Fibroblast of skin of abdomen (primary cell): ENCODE measurements around the gene POLE. TPM values are rescaled to one million over a fixed set of nuclear protein-coding genes. Genes with fewer than 3 reads are reported as not detected.
A peak's percentile ranks its signal among the peaks of the same experiment; 100 is the strongest.

Experiments
- DNase-seq: peaks from one replicate; pipeline ENCODE4 v3.0.0-alpha.2; 2013
- polyA plus RNA-seq, 2 experiments: library from polyadenylated mRNA; unstranded; fragments of 120-200 nt; gene quantifications; one replicate each; pipeline ENCODE4 v1.2.1, GENCODE V29; 2013; ENCODE audit not compliant: insufficient read length in 2 of 2

Gene POLE, protein sequence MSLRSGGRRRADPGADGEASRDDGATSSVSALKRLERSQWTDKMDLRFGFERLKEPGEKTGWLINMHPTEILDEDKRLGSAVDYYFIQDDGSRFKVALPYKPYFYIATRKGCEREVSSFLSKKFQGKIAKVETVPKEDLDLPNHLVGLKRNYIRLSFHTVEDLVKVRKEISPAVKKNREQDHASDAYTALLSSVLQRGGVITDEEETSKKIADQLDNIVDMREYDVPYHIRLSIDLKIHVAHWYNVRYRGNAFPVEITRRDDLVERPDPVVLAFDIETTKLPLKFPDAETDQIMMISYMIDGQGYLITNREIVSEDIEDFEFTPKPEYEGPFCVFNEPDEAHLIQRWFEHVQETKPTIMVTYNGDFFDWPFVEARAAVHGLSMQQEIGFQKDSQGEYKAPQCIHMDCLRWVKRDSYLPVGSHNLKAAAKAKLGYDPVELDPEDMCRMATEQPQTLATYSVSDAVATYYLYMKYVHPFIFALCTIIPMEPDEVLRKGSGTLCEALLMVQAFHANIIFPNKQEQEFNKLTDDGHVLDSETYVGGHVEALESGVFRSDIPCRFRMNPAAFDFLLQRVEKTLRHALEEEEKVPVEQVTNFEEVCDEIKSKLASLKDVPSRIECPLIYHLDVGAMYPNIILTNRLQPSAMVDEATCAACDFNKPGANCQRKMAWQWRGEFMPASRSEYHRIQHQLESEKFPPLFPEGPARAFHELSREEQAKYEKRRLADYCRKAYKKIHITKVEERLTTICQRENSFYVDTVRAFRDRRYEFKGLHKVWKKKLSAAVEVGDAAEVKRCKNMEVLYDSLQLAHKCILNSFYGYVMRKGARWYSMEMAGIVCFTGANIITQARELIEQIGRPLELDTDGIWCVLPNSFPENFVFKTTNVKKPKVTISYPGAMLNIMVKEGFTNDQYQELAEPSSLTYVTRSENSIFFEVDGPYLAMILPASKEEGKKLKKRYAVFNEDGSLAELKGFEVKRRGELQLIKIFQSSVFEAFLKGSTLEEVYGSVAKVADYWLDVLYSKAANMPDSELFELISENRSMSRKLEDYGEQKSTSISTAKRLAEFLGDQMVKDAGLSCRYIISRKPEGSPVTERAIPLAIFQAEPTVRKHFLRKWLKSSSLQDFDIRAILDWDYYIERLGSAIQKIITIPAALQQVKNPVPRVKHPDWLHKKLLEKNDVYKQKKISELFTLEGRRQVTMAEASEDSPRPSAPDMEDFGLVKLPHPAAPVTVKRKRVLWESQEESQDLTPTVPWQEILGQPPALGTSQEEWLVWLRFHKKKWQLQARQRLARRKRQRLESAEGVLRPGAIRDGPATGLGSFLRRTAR (N-terminal part only)
- polyA plus RNA-seq (2013, experiment 1 of 2; ENCODE audit: insufficient read length) = 20.6 TPM
- 19.0 TPM for polyA plus RNA-seq (2013, experiment 2 of 2; ENCODE audit: insufficient read length)

DNA sequence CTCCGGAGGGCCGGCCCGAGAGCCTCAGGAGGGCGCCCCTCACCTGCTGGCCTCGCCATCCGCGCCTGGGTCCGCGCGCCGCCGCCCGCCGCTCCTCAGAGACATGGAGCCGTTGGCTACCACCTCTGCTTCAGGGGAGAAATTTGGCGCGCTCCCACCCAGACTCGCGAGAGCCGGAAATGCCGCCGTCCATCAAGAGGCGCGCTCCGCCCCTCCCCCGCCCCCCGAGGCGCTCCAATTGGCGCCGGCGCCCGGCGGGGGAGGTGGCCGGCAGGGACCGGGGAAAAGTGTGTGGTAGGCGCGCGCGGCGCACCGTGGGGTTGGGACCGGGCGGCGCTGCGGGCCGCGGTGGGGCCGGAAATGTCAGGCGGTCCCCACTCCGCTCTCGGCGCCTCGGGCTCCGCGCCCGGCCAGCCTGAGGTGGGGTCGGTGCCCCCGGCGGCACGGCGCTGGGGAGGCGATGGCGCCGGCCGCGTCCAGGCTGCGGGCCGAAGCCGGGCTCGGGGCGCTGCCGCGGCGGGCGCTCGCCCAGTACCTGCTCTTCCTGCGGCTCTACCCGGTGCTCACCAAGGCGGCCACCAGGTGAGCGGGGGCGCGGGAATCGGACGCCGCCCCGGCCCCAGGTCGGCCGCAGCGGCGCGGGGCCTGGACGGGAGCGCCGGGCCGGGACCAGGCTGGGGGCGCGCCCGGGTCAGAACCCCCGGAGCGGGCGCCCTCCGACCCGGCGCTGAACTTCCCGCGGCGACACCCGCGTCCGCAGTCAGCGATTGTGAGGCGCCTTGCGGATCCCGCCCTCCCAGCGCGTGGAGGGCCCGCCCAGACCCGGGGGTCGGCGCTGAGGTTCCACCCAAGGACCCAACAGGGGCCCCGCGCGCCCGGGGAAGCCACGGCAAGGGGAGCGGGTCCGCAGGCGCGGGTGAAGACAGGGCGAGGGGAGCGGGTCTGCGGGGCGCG lies at the start of gene POLE, which contains the start of gene PXMP2:
TSS of gene POLE (minus strand) at position 132 of the 954 bp plus-strand sequence. CDS start at position 105, 27 bp downstream.
TSS of gene PXMP2 (plus strand) at position 377 of the 954 bp plus-strand sequence. CDS start at position 461, 84 bp downstream.
- peak; percentile 97 for DNase-seq

DNA sequence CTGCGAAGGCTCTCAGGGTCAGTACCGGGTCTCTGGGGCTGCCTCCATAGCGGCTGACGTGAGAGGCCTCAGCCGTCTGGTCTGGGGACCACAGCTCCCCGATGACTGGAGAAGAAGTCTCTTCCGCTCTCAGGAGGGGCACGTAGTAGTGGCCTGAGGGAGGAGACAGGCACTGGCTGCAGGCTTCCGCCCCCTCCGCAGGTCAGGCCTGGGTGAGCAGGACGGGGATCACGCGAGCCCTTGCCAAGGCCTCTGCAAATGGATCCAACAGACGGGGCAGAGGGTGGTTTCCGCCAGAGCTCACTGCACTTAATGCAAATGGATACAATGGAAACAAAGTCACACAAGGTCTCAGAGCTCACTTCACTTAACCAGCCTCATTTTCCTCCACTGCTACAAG lies 49.8 kb upstream of the POLE start:
- no peak for DNase-seq

DNA sequence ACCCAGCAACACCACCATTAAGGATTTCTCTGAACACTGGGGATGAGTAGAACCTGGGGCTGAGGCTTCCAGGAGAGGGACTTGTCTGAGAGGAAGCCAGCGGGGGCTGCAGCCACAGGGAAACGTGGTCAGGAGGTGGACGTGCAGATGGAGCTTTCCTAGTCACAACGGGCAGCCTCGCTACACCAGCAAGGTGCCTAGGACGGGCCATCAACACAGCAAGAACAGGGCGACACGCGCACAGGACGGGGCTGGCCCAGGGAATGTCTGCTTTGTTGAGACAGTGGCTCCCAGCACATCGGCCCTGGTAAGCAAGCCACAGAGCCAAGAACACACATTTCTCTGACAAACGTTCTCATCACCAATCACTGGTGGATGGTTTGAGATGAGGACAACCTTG lies 49.2 kb upstream of the POLE start:
- DNase-seq = no peak

DNA sequence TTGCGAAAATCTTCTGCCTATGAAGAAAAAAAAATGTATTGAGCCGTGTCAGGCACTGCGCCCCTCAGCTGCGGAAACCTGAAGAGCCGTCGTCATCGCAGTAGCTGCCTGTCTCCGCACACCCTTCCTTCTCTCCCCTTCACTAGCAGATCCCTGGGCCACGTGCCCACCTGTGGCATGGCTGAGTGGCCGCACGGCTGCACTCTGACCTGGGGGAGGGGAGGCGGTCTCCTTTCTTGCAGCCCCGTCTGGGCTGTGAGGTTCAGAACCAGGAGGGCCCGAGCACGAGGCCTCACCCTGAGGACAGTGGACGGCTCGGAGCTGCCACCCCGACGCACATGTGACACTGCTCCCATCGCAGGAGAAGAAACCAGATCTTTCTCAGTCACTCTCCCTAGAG lies 48.4 kb upstream of the POLE start:
- no peak for DNase-seq

DNA sequence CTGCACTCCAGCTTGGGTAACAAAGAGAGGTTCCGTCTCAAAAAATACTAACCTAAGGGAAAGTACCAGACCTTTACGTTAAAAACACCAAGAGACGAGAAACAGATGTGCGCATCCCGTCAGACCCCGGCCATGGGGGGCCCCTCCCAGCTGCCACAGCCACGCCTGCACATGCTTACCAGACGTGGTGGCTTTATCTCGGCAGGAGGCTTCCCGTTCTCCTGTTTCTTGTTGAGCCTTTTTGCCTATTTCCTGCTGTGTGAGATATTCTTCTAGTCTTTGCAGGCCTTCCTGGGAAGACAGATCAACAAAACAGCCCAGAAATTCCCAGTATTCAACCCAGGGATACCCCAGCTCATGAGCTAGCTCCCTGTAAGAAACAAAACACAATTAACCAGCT lies 47.1 kb upstream of the POLE start:
- peak; percentile 64 for DNase-seq

DNA sequence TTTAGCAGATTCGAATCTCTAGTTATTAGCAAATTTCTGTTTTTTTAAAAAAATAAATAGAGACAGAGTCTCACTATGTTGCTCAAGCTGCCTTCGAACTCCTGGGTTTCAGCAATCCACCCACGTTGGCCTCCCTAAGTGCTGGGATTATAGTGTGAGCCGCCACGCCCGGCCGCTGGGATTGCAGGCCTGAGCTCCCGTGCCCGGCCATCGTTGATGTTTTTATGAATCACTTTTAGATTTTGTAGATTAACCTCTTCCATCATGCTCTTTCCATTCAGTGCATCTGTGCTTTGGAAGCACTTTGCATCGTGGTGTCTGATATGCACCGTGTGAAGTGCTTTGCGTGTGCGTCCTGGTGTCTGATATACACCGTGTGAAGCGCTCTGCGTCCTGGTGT lies 44.4 kb upstream of the POLE start:
- no peak for DNase-seq

DNA sequence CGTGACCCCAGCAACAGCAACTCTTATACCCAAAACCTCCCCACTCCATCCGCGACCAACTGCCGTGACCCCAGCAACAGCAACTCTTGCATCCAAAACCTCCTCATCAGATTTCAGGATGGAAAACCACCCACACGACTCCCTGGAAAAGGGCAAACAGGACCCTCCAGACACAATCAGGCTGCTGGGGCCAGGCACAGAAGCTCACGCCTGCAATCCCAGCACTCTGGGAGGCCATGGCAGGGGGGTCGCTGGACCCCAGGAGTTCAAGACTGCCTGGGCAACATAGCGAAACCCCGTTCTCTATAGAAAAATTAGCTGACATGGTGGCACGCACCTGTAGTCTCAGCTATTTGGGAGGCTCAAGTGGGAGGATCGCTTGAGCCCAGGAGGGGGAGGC lies 43.2 kb upstream of the POLE start:
- no peak for DNase-seq

DNA sequence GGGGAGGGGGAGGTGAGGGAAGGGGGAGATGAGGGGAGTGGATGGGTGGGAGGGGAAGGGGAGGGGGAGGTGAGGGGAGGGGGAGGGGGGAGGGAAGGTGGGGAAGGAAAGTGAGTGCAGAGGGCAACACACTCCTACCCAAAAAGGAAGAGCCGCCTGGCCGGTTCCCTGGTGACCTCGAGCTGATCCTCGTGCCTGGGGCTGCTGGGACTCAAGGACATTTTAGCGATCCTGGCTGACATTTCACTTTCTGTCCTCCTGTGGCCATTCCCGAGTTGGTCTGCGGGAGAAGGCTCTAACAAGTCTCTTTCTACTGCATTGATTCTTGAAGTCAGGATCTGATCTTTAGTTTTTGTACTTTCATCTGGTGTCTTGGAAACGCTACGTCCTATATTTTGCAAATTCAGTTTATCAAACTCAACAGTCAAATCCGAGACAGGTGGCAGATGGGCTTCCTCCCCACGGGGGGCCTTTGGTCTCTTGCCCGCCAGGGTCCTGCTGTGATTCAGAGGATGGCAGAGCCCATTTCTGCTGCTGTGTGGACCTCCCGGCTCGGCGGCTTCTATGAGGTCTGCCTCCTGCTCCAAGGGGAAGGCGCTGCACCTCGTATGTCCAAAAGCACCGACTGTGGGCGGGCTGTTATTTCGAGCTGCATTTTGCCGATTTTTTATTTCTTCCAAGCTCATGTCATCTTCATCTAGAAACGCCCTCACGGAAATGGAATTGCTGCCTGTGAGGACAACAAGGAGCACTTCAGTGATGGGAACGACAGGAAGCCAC lies 42.6 kb upstream of the POLE start:
- DNase-seq = no peak

DNA sequence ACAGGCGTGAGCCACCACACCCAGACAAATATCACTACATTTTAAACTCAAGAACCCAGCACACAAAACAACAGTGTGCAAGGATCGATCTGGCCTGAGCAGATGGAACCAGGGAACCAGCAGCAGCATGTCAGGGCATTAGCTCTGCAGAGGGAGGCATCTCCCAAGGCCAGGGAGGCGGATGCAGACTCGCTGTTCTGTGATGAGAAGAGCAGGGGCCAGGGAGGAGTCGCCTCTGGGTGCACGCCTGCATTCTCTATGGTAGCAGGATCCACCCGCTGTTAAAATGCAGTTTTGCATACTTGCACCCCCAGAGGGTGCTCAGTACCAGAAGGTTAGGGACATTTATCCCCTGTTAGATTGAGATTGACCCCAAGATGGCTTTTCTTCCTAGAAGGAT lies 41.4 kb upstream of the POLE start:
- DNase-seq = no peak

DNA sequence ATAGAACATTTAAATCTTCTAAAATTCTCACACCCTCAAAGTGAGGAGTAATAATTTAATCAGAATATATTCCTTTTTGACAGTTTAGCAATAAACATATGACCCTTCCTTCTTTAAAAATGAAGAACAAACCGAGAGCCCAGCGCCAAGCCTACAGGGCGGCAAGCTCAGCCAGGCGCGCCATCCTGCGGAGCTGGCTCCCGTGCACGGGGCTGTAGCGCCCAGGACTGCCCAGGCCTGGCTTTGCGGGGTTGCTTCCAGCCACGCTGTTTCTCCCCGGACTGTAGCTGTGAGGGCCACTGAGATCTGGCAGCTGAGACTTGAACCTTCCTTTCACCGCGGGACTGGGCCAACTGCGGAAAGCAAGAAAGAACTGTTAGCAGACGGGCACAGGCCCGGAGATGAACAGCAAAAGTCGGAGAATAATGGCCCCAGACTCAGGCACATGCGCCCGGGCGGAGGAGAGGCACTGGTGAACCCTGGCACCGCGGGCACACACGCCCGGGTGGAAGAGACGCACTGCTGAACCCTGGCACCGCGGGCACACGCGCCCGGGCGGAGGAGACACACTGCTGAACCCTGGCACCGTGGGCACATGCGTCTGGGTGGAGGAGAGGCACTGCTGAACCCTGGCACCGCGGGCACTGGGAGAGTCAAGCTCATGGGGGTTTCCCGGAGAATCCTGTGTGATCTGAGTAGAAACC lies 40.1 kb upstream of the POLE start:
- DNase-seq = no peak

DNA sequence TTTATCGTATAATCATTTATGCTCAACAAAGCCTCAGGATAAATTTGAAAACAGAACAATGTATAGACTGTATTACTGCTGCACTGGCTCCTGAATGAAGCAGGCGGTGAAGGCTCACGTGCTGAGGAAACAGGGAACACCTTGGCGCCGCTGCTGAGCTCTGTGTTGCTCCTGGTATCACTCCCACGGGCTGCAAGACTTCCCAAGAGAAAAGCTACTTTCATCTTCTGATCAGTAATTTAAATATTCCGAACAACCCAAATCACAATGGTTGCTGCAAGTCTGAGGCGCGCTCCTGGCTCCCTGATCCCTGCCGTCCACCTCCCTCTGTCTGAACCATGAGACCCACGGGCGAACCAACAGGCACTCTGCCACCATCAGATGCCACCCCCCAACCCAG lies 39.2 kb upstream of the POLE start:
- DNase-seq = no peak

DNA sequence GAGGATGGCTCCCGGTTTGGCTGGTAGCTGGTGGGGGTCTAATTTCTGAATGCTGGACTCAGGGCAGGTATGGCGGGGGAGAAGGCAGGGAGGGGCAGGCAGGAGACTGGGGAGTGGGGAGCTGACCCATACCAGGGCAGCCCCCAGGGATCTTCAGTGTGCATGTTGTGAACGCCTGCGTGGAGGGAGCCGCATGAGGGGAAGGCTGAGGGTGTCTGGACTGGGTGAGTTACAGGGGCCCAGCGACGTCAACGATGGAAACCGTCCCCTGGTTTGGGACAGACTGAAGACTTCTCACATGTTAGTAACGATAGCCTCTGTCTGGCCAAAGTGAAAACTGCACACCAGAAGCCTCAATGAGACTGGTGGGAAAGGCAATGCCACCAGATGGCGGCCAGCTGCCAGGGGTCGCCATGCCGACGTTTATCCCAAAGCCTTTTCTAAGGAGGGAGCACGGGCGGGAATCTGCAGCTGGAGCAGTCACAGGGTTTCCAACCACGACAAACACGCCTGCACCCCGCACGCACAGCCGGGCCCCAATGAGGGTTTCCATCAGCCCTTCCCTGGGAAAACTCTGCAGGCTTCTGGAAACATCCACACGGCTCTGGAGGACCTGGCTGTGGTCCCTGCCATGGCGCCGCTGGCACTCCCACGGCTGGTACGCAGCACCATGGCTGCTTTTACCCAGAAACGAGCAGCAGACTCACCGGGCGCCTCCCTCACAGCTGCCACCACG lies 37.5 kb upstream of the POLE start:
- DNase-seq = peak; percentile 41

DNA sequence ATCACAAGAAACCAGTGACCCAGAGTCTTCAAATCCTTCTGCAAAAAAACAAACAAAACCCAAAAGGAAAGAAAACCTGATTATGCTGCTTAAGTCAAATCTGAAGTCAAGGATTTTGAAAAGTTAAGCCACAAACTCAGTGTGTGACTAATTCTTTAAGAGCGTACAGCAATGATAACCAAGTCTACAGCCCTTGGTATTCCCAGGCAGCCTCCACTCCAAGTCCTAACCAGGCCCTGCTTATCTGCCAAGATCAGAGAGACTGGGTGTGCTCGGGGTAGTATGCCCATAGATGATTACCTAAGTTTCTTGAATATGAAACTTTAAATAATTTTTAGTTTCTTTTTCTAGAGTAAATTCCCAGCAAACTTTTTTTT lies 36.6 kb upstream of the POLE start:
- DNase-seq = no peak

DNA sequence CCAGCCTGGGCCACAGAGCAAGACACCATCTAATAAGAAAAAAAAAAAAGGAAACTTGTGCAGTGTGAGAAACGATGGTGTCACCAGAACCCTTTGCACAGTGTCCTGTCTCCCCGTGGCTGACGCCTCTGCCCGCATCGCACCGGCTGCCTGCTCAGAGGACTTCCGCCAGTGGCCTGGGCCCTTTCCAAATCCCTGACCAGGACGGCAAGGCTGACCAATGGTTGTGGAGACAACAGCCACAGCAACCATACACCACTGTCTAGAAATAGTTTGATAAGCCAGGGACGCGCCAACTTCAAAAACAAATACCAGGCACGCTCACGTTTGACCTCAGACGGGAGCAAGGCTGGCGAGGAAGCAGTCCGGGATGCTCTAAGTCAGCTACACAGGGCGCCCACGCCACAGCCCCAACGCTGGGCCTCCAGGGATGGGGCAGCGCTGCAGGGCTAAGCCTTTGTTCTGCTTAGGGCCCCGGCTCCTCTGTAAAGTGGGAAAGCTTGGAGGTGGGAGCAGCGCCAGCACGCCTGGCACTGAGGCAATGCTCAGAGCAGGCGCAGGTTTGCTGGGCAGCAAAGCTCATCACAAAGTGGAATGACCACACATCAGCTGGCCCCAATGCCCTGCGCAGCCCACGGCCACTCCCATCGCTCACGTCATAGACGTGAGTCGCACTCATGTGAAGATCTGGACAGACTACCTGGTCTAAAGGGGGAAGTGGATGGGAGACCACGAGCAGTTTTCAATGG lies 36.0 kb upstream of the POLE start:
- no peak for DNase-seq

DNA sequence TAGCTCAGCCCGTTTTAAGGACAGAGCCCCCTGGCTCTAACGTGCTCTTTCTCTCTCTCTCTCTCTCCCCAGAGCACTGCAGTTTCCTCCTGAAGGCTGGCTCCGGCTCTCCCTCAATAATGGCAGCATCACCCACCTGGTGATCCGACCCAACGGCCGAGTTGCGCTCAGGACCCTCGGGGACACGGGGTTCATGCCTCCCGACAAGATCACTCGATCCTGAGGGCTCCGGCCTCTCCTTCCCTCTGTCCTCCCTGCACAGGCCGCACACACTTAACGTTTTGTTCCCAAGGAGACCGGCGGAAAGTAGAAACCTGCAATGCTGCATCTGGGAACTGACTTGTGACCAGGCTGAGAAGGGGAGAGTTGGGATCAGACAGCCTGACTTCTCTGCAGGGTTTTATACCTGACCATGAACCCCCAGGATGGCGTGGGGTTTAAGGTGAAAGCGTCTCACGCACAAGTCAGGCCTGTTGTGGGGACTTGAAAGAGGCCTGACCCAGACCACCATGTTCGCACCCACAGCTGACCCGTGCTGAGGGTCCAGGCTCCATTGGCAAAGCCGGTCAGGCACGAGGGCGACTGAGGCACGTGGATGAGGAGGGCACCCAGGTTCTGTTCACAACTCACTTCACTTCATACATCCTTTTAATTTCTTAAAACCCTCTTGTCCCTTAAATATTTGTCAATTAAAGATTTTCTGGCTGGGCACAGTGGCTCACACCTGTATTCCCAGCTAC lies 33.6 kb upstream of the POLE start:
- no peak for DNase-seq

DNA sequence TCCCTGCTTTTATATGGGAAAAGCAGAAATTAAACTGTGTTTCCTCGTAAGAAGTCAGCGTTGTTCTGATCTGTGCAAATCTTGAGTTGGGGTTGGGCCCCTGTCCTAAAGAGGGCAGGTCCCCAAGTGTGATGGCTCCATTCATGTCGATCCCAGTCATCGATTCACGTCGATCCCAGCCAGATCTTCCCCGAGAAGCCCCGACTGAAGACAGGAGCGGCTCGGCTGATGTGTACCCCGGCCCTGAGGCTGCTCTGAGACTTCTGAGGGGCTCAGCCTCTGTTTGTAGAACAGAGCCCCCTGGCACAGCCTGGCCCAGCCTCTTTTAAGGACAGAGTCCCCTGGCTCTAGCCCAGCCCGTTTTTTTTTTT lies 32.8 kb upstream of the POLE start:
- DNase-seq = no peak

DNA sequence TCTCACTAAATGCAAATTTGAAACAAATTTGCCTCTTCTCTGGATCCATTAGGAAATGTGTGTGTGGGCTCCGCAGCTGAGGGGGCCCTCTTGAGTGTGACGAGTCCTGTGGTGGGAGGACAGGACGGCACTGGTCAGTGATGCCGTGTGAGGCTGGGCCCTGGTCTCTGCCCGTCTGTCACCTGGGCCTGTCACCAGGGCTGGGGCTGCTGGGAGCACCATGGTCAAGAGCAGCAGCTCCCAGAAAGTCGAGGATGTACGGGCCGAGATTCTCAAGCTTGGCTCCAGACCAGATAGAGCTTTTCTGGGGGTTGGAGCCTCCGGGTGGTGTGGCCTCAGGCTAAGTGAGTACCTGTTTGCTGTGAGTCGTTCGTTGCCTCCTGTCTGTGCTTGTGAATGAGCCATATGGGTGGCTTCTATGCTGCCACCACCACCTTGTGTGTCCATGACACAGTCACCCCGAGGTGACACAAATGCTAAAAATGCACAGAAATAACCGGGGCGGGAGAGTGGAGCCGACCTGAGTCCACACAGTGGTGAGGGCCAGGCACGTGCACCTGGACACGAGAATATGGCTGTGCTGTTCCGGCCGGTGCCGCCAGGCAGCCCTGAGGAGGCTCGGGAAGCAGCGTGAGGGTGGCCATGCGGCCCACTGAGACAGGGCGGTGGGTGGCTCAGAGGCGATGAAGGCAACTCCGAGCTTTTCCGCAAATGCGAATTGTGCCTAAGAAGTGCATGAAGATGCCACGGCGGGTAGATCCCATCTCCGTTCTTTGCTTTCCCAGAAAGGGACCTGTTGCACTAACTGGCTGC lies 32.2 kb upstream of the POLE start:
- no peak for DNase-seq
